Activated naive CD8-positive, alpha-beta T cell treated with anti-CD3 and anti-CD28 coated beads, Interleukin-2, amount 50 U/mL, for 24 hours (primary cell): ENCODE data around the gene IQGAP2.

Experiments used
- ATAC-seq: fragments of 150-1000 bp; cut with Tn5 transposase; one replicate; pipeline ENCODE4 v1.10.0; 2021
- DNase-seq: peaks from one replicate; pipeline ENCODE4 v3.0.0; 2021
- H3K27ac Mint-ChIP-seq: one replicate; pipeline ENCODE4 v1.8.0; 2021; ENCODE audit warnings: mild to moderate bottlenecking, mixed read lengths
- H3K27me3 Mint-ChIP-seq: one replicate; pipeline ENCODE4 v1.8.0; 2021; ENCODE audit warnings: mixed read lengths
- H3K36me3 Mint-ChIP-seq: one replicate; pipeline ENCODE4 v1.8.0; 2021; ENCODE audit warnings: low read depth, mixed read lengths
- H3K4me1 Mint-ChIP-seq: one replicate; pipeline ENCODE4 v1.8.0; 2021; ENCODE audit warnings: mixed read lengths
- H3K4me3 Mint-ChIP-seq: one replicate; pipeline ENCODE4 v1.8.0; 2021; ENCODE audit warnings: mild to moderate bottlenecking, moderate library complexity, mixed read lengths
- H3K9me3 Mint-ChIP-seq: one replicate; pipeline ENCODE4 v1.8.0; 2021; ENCODE audit warnings: mixed read lengths

IQGAP2 gene

DNA sequence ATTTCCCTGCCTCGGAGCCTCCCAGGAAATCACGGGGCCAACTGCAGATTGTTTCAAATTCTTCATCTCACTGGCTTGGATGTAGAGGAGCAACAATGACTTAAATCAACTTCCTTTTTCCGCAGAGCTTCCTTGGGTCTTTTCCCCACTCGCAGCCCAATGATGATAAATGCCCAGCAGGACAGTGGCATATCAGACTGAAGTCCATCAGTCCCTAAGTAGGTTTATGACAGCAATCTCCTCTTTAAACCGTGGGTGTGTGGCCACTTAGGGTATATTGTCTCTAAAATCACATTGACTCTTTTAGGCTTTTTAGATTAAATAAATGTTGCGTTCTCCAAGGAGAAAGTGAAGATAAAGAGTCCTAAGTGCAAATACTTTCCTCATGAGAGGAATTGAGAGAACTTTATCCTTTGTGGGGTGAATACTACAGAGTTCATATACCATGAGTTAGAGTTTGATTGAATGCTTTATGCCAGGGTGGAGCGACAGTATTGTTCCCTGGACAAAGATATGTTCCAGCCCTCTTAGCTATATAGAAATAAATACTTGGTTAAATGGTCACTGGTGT, 59.1 kb downstream of the IQGAP2 start:
- peaks cover 27% of the 10 kb centered on the region for H3K36me3 Mint-ChIP-seq
- H3K27me3 Mint-ChIP-seq: no peaks in the 10 kb centered on the region
- no peaks in the 10 kb centered on the region for H3K9me3 Mint-ChIP-seq
- DNase-seq (no peak), ATAC-seq (no peak)
- H3K4me3 Mint-ChIP-seq: no peak overlapping the region
- no peak overlapping the region for H3K27ac Mint-ChIP-seq
- H3K4me1 Mint-ChIP-seq: peaks cover 27% of the 10 kb centered on the region

DNA sequence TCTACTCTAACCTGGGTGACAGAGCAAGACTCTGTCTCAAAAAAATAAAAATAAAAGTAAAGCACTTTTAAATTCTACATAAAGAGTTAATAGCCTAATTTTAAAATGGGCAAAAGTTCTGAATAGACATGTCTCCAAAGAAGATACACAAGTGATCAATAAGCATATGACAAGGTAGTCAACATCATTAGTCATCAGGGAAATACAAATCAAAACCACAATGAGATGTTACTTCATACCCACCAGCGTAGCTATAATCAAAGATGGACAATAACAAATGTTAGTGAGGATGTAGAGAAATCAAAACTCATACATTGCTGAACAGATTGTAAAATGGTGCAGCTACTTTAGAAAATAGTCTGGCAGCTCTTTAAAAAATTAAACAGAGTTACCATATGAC, 64.1 kb downstream of the IQGAP2 start:
- Mint-ChIP-seq H3K36me3 (peaks cover 27% of the 10 kb centered on the region), H3K4me1 (peaks cover 43% of the 10 kb centered on the region), H3K27me3 (no peaks in the 10 kb centered on the region), H3K27ac (no peak overlapping the region), H3K4me3 (no peak overlapping the region), H3K9me3 (no peaks in the 10 kb centered on the region)
- DNase-seq (no peak), ATAC-seq (no peak)

DNA sequence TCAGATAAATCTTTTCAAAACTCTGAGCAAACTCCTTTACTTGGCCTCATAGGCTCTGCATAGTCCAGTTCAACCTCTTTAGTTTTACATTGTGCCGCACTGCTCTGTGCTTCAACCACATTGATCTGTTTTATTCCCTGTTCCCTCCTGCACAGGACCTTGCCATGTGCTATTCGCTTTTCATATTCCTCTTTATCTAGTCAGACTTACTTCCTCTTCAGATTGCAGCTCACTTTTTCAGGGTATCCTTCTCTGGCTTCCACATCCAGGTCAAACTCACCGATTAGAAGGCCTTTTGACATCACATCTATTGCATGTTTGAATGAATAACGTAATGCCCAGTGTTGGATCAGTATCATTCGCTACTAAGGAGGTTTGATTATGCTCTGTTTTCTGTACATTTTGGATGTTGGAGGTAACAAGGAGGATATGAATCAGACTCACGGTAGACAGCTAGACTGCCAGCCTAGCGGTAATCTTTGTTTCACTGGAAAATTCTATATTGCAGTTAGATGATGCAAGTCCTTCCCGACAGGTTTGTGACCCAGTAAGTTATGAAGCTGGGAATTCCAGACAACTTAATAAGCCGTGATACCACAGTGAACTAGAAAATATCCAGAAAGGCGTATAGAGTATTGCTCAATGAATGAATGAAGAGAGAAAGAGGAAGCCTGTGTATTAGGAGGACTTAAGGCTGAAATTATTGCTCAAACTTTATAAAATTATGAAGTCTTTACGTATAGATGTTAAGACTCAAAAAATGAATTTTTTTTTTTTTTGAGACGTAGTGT, 65.7 kb downstream of the IQGAP2 start:
- peaks cover 19% of the 10 kb centered on the region for H3K36me3 Mint-ChIP-seq
- no peak for ATAC-seq
- peaks cover 59% of the 10 kb centered on the region for H3K4me1 Mint-ChIP-seq

DNA sequence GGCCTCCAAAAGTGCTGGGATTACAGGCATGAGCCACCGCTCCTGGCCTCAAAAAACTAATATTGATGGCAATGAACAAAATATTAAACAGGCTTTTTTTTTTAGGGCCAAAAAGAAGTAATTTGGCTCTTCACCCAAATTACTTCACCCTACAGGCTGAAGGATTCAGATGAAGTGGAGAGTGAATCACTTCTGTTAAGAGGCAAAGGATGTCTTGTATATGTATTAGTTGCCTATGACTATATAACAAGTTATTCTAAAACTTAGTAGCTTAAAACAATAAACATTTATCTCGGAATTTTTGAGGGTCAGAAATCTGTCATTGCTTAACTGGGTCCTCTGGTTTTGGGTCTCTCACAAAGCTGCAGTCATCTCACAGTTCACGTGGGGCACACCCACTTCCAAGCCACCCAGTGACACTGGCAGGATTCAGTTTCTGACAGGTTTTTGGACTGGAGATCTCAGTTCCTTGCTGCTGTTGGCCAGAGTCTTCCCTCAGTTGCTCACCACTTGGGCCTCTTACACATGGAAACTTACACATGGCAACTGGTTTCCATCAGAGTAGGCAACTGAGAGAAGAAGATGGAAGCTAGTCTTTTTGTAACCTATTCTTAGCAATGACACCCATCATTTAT, 66.7 kb downstream of the IQGAP2 start:
- Mint-ChIP-seq H3K9me3 (peaks cover 7% of the 10 kb centered on the region), H3K4me1 (peaks cover 65% of the 10 kb centered on the region), H3K27me3 (no peaks in the 10 kb centered on the region), H3K27ac (peak overlapping the region; percentile 13), H3K4me3 (no peak overlapping the region), H3K36me3 (peaks cover 11% of the 10 kb centered on the region)
- DNase-seq: no peak
- no peak for ATAC-seq

More for the DNA sequence above, 65.7 kb downstream of the IQGAP2 start:
- no peak for DNase-seq
- H3K9me3 Mint-ChIP-seq: peaks cover 4% of the 10 kb centered on the region
- no peaks in the 10 kb centered on the region for H3K27me3 Mint-ChIP-seq
- peak overlapping the region; percentile 36 for H3K27ac Mint-ChIP-seq
- H3K4me3 Mint-ChIP-seq: no peak overlapping the region

DNA sequence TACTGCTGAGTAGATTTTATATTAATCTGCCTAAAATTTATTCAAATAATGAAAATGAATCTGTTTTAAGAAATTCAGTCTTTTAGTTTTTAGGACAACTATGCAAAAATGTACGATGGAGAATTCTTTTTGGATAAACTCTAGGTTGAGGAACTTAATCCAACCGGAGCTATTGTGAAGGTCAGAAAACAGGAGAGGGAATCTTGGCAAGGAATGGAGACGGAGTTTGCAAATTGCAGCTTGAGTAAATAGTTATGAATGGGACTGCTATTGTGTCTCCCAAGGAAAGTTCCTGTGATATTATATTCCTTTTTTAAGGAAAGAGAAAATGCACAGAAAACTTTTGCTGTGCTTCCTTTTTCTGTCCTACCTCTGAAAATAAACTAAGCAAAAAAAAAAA, 67.9 kb downstream of the IQGAP2 start:
- Mint-ChIP-seq H3K4me1 (peaks cover 69% of the 10 kb centered on the region), H3K27ac (no peak overlapping the region)

DNA sequence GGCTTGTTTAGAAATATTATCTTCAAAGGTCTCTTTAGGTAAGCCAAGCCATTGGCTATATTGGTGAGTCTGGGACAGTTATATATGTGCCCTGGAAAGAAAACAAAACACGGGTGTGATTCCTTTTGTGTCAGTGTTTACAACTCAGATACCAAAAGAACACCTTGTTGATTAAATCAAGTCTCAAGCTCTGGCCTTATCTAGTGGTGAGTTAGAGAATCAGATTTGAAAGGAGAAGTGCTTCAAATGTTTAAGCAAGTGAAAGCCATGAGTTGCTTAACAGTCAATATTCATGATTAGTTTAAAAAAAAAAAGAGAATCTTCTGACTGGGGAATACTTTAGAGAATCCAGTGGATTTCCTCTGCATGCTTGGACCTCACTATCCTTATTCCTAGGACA, 68.3 kb downstream of the IQGAP2 start:
- H3K9me3 Mint-ChIP-seq: peaks cover 7% of the 10 kb centered on the region
- DNase-seq (no peak), ATAC-seq (no peak)
- no peaks in the 10 kb centered on the region for H3K27me3 Mint-ChIP-seq
- H3K4me1 Mint-ChIP-seq: peaks cover 70% of the 10 kb centered on the region
- H3K4me3 Mint-ChIP-seq: no peak overlapping the region
- peaks cover 5% of the 10 kb centered on the region for H3K36me3 Mint-ChIP-seq
- peak overlapping the region; percentile 81 for H3K27ac Mint-ChIP-seq

More for the DNA sequence above, 67.9 kb downstream of the IQGAP2 start:
- no peak for DNase-seq
- Mint-ChIP-seq H3K9me3 (peaks cover 7% of the 10 kb centered on the region), H3K36me3 (peaks cover 9% of the 10 kb centered on the region), H3K4me3 (no peak overlapping the region), H3K27me3 (no peaks in the 10 kb centered on the region)
- ATAC-seq: no peak

DNA sequence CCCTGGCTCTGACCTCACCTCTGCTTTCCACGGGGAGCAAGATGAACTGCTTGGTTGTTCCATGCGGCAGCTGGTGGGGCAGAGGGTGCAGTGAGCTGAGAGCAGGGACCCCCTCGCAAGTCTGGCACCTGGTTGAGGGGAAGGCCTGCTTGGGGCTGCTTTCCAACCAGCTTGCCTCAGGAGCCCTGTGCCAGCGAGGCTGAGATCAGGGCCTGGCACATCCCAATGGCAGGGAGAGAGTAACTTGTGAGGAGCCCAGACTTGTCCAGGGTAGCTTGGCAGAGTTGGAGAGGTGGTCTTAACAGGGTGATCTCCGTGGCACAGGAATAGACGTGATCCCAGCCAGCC, 68.9 kb downstream of the IQGAP2 start:
- DNase-seq (no peak), ATAC-seq (no peak)
- Mint-ChIP-seq H3K4me3 (no peak overlapping the region), H3K4me1 (peaks cover 70% of the 10 kb centered on the region), H3K27me3 (no peaks in the 10 kb centered on the region), H3K27ac (peak overlapping the region; percentile 81), H3K9me3 (peaks cover 7% of the 10 kb centered on the region), H3K36me3 (peaks cover 5% of the 10 kb centered on the region)

DNA sequence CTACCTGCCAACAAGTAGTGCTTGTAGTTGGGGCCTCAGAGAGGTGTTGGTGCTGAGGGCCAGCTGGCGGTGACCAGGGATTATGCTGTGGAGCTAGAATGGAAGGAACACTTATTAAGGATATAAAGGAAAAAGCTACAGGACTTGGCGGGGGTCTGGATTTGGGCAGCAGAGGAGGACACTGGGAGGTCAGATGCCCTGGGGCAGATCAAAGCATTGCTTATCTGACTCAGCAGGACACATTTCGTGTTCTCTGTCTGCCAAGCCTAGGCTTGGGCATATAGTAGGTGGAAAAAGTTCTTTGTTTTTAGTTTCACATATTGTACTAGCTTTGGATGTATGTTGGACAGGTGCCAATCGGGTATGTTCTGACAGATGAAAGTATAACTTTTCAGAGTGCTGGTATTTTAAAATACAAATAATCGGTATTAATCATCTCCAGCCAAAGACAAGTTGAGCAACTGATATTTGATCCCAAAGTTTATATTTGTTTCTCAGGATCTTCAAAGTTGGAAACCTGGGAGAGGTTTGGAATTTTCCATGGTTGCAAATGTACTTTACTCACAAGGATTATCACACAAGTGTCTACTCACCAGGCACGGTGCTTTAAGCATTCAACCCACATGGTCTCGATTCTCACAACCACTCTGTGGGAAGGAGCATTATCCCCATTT, 69.4 kb downstream of the IQGAP2 start:
- Mint-ChIP-seq H3K36me3 (peaks cover 5% of the 10 kb centered on the region), H3K27me3 (no peaks in the 10 kb centered on the region), H3K9me3 (peaks cover 7% of the 10 kb centered on the region), H3K4me3 (no peak overlapping the region), H3K4me1 (peaks cover 70% of the 10 kb centered on the region), H3K27ac (peak overlapping the region; percentile 81)
- peak; percentile 57 for ATAC-seq
- DNase-seq: peak; percentile 11

DNA sequence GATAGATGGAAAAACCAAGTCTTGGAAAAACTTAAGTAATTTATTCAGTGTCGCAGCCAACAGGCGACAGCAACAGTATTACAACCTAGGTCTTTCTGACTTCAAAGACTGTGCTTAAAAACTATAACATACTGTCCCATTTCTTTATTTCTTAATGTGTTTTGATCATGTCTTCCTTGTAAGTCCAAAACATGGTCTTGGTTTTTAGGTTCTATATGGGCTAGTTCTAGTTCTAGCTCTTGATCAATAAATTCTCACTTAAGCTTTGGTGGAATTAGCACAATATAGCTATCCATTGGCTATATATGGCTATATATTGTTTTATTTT, 69.9 kb downstream of the IQGAP2 start:
- peaks cover 68% of the 10 kb centered on the region for H3K4me1 Mint-ChIP-seq
- H3K36me3 Mint-ChIP-seq: peaks cover 5% of the 10 kb centered on the region
- ATAC-seq: no peak
- H3K27me3 Mint-ChIP-seq: no peaks in the 10 kb centered on the region
- H3K9me3 Mint-ChIP-seq: peaks cover 7% of the 10 kb centered on the region
- no peak for DNase-seq
- H3K27ac Mint-ChIP-seq: peak overlapping the region; percentile 81
- no peak overlapping the region for H3K4me3 Mint-ChIP-seq

DNA sequence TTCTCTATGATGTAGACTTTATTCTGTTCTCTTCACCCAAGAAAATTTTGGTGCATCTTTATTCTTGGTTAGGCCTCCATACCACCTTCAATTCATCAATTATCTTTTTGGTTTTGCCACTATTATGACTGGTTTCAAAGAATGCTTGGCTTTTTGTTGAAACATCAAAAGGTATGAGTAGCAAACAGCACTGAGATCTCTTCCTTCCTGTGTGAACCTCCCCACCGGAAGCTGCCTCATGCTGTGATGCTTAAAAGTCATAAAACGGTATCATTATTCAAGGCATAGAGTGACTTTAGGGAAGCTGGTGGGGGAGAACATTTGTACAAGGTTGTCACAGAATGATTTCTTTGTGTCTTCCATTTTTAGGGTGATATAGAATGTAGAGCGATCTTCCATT, 70.6 kb downstream of the IQGAP2 start:
- peak; percentile 66 for ATAC-seq
- H3K36me3 Mint-ChIP-seq: peaks cover under 1% of the 10 kb centered on the region
- DNase-seq: peak; percentile 37
- no peaks in the 10 kb centered on the region for H3K27me3 Mint-ChIP-seq
- peaks cover 66% of the 10 kb centered on the region for H3K4me1 Mint-ChIP-seq
- H3K9me3 Mint-ChIP-seq: peaks cover 7% of the 10 kb centered on the region
- H3K4me3 Mint-ChIP-seq: peak overlapping the region; percentile 16
- H3K27ac Mint-ChIP-seq: peak overlapping the region; percentile 81

DNA sequence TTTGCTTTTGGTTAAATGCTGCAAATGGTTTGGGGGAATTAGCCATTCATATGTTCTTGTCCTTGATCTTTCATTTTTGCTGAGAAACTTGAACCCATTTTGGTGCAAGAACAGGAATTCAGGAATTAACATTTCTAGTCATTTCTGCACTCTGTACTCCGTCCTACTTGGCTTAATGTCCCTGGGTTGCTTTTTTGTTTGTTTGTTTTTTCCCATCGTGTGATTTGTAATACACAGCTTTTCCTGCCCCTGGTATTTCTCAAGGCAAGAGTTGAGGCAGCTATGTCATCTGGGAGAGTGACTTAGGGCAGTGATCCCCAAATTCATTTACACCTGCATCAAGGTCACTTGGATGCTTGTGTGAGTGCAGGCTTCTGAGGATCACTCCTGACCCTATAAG, 71.3 kb downstream of the IQGAP2 start:
- H3K4me3 Mint-ChIP-seq: no peak overlapping the region
- no peaks in the 10 kb centered on the region for H3K36me3 Mint-ChIP-seq
- peaks cover 7% of the 10 kb centered on the region for H3K9me3 Mint-ChIP-seq
- peaks cover 64% of the 10 kb centered on the region for H3K4me1 Mint-ChIP-seq
- H3K27me3 Mint-ChIP-seq: no peaks in the 10 kb centered on the region
- no peak for ATAC-seq
- no peak for DNase-seq
- H3K27ac Mint-ChIP-seq: no peak overlapping the region

DNA sequence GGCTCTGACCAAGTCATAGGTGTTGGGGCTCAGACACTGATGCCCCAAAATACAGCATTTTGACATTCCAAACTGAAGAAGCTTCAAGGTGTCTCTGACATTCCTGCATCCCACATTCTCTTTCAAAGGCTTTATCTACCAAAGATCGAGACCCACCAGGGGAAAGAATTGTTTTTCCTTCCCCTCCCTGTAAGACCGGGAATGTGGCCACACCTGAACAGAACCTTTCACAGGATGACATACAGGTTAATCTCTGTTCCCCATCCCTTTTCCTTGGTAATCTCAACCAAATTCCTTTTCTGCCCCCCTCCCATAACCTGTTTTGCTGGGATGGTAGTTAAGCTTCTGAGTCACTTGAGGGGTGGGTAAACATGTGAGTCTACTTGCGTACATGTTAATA, 72.3 kb downstream of the IQGAP2 start:
- peaks cover 63% of the 10 kb centered on the region for H3K4me1 Mint-ChIP-seq
- H3K27me3 Mint-ChIP-seq: no peaks in the 10 kb centered on the region
- no peaks in the 10 kb centered on the region for H3K36me3 Mint-ChIP-seq
- DNase-seq (no peak), ATAC-seq (no peak)
- no peak overlapping the region for H3K27ac Mint-ChIP-seq
- peaks cover 7% of the 10 kb centered on the region for H3K9me3 Mint-ChIP-seq
- no peak overlapping the region for H3K4me3 Mint-ChIP-seq

DNA sequence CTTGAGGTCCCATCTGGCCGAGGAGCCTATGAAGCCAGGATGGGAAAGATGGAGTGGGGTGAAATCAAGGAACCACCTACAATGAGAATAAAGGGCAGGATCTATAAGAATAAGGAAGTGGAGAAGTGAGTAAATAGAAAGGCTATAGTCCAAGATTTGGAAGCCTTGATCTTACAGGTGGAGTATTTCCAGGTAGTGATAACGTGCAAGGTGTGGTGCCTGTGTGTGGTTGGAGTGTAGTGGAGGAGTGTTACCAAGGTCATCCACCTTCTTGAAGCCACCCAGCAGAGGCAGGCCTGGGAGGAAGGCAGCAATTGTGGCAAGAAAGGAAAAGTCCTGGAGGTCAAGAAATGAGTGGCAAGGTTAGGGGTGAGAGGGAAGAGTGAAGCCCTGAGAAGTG, 72.9 kb downstream of the IQGAP2 start:
- Mint-ChIP-seq H3K4me1 (peaks cover 60% of the 10 kb centered on the region), H3K9me3 (peaks cover 7% of the 10 kb centered on the region), H3K27ac (peak overlapping the region; percentile 15), H3K36me3 (no peaks in the 10 kb centered on the region), H3K4me3 (no peak overlapping the region), H3K27me3 (no peaks in the 10 kb centered on the region)
- DNase-seq (no peak), ATAC-seq (no peak)

DNA sequence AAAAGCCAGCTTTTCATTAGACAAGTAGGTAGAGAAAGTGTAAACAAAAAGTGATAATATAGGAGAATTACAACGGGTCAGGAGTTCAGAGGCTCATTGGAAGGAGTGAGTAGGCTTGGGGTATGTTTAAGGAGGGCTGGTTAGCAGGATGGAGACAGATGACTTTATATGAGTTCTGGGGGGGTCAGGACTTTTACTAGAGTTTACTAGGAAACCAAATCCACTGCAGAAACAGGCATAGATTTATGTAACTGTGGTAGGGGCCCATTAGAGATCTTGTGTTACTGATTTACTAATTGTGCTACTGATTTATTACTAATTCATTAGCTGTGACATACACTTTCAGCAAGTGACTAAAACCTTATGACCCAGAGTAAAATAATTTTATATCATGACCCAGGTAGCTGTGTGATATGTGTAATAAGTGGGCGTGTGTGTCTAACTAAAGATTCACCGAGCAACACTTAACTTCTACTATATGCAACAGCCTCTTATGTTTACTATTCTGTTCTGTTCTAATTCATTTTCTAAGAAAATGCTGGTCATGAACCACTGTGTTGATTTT, 73.5 kb downstream of the IQGAP2 start:
- no peak overlapping the region for H3K4me3 Mint-ChIP-seq
- ATAC-seq (no peak), DNase-seq (no peak)
- H3K36me3 Mint-ChIP-seq: no peaks in the 10 kb centered on the region
- no peaks in the 10 kb centered on the region for H3K27me3 Mint-ChIP-seq
- H3K4me1 Mint-ChIP-seq: peaks cover 55% of the 10 kb centered on the region
- peaks cover 7% of the 10 kb centered on the region for H3K9me3 Mint-ChIP-seq
- peak overlapping the region; percentile 15 for H3K27ac Mint-ChIP-seq
